ENCODE measurements around the gene TUBB4B.
A peak's percentile ranks its signal among the peaks of the same experiment; 100 is the strongest.

Gene TUBB4B

GRCh38 chr9:137279741-137280473, 38.8 kb downstream of the TUBB4B start:
- H3K4me2 ChIP-seq (ENCODE audit: low read length): no peak overlapping the region
- no peak overlapping the region for H2BK5ac ChIP-seq (ENCODE audit: low read length)
- no peak overlapping the region for H4K5ac ChIP-seq (ENCODE audit: low read length)
- WGBS (ENCODE audit: extremely low coverage, insufficient coverage, low lambda C conversion rate): no CpG with 5 or more reads among the region's 41 CpGs
- H3K56ac ChIP-seq (ENCODE audit: low read length): no peak overlapping the region
- no peaks in the 10 kb centered on the region for H3K79me2 ChIP-seq (ENCODE audit: control insufficient read depth, insufficient read depth, low read length)
- no peak overlapping the region for H3K4me3 ChIP-seq (ENCODE audit: low read length)
- no peak overlapping the region for H3K18ac ChIP-seq (ENCODE audit: low read length)
- H3K79me1 ChIP-seq (ENCODE audit: low read length): no peaks in the 10 kb centered on the region
- no peak for DNase-seq
- H3K9ac ChIP-seq (ENCODE audit: low read length): no peak overlapping the region
- no peaks in the 10 kb centered on the region for H3K36me3 ChIP-seq (ENCODE audit: control insufficient read depth, insufficient read depth, low read length)
- H2BK15ac ChIP-seq (replicated peaks; ENCODE audit: low read depth): no peak overlapping the region
- H2AK5ac ChIP-seq (ENCODE audit: low read length): no peak overlapping the region
- H3K4me1 ChIP-seq (ENCODE audit: control insufficient read depth, low read depth, low read length): peaks cover 7% of the 10 kb centered on the region
- H3K4ac ChIP-seq (ENCODE audit: low read depth, low read length): no peak overlapping the region
- no peak overlapping the region for H3K27ac ChIP-seq (ENCODE audit: low read depth, low read length)
- no peak overlapping the region for H4K8ac ChIP-seq (ENCODE audit: low read depth, low read length)
- no peak overlapping the region for H2BK120ac ChIP-seq (ENCODE audit: low read depth, low read length)
- no peaks in the 10 kb centered on the region for H3K27me3 ChIP-seq (ENCODE audit: insufficient read depth, low read length, poor library complexity)
- H3K23ac ChIP-seq (ENCODE audit: low read length): no peak overlapping the region

- DNase-seq: peak; percentile 62
- Histone ChIP-seq H3K9ac (ENCODE audit: low read length) (peak overlapping the region; percentile 77), H2BK15ac (replicated peaks; ENCODE audit: low read depth) (no peak overlapping the region), H3K23ac (ENCODE audit: low read length) (peak overlapping the region; percentile 24), H3K79me1 (ENCODE audit: low read length) (no peaks in the 10 kb centered on the region), H3K56ac (ENCODE audit: low read length) (peak overlapping the region; percentile 86), H4K8ac (ENCODE audit: low read depth, low read length) (no peak overlapping the region), H3K27ac (ENCODE audit: low read depth, low read length) (peak overlapping the region; percentile 33), H2BK120ac (ENCODE audit: low read depth, low read length) (no peak overlapping the region), H3K4me3 (ENCODE audit: low read length) (peak overlapping the region; percentile 52), H4K5ac (ENCODE audit: low read length) (no peak overlapping the region), H3K4me2 (ENCODE audit: low read length) (peak overlapping the region; percentile 90), H3K18ac (ENCODE audit: low read length) (peak overlapping the region; percentile 68), H3K4me1 (ENCODE audit: control insufficient read depth, low read depth, low read length) (peaks cover 7% of the 10 kb centered on the region), H2AK5ac (ENCODE audit: low read length) (no peak overlapping the region), H3K36me3 (ENCODE audit: control insufficient read depth, insufficient read depth, low read length) (no peaks in the 10 kb centered on the region), H3K27me3 (ENCODE audit: insufficient read depth, low read length, poor library complexity) (no peaks in the 10 kb centered on the region), H2BK5ac (ENCODE audit: low read length) (no peak overlapping the region), H3K4ac (ENCODE audit: low read depth, low read length) (peak overlapping the region; percentile 59), H3K79me2 (ENCODE audit: control insufficient read depth, insufficient read depth, low read length) (no peaks in the 10 kb centered on the region)
- whole genome bisulfite sequencing (ENCODE audit: extremely low coverage, insufficient coverage, low lambda C conversion rate): no CpG with 5 or more reads among the region's 85 CpGs
Observed at GRCh38 chr9:137280474-137281344, 39.6 kb downstream of the TUBB4B start.

GRCh38 chr9:137281345-137282116, 40.4 kb downstream of the TUBB4B start:
- Histone ChIP-seq H3K4me2 (ENCODE audit: low read length) (peak overlapping the region; percentile 90), H3K27ac (ENCODE audit: low read depth, low read length) (peak overlapping the region; percentile 33), H3K79me2 (ENCODE audit: control insufficient read depth, insufficient read depth, low read length) (no peaks in the 10 kb centered on the region), H3K36me3 (ENCODE audit: control insufficient read depth, insufficient read depth, low read length) (no peaks in the 10 kb centered on the region), H3K4me1 (ENCODE audit: control insufficient read depth, low read depth, low read length) (peaks cover 5% of the 10 kb centered on the region), H3K18ac (ENCODE audit: low read length) (peak overlapping the region; percentile 68), H3K23ac (ENCODE audit: low read length) (peak overlapping the region; percentile 6), H3K27me3 (ENCODE audit: insufficient read depth, low read length, poor library complexity) (no peaks in the 10 kb centered on the region), H2BK15ac (replicated peaks; ENCODE audit: low read depth) (no peak overlapping the region), H3K4me3 (ENCODE audit: low read length) (peak overlapping the region; percentile 52), H3K4ac (ENCODE audit: low read depth, low read length) (peak overlapping the region; percentile 59), H4K8ac (ENCODE audit: low read depth, low read length) (no peak overlapping the region), H4K5ac (ENCODE audit: low read length) (no peak overlapping the region), H2AK5ac (ENCODE audit: low read length) (no peak overlapping the region), H3K56ac (ENCODE audit: low read length) (peak overlapping the region; percentile 86), H2BK120ac (ENCODE audit: low read depth, low read length) (no peak overlapping the region), H3K79me1 (ENCODE audit: low read length) (no peaks in the 10 kb centered on the region), H2BK5ac (ENCODE audit: low read length) (no peak overlapping the region), H3K9ac (ENCODE audit: low read length) (peak overlapping the region; percentile 77)
- DNase-seq: peak; percentile 79
- no CpG with 5 or more reads among the region's 39 CpGs for WGBS (ENCODE audit: extremely low coverage, insufficient coverage, low lambda C conversion rate)

GRCh38 chr9:137286975-137287383, 45.9 kb downstream of the TUBB4B start:
- no peak overlapping the region for H3K4me3 ChIP-seq (ENCODE audit: low read length)
- H3K27ac ChIP-seq (ENCODE audit: low read depth, low read length): no peak overlapping the region
- no peak overlapping the region for H4K8ac ChIP-seq (ENCODE audit: low read depth, low read length)
- H4K5ac ChIP-seq (ENCODE audit: low read length): no peak overlapping the region
- no peak overlapping the region for H3K23ac ChIP-seq (ENCODE audit: low read length)
- H3K18ac ChIP-seq (ENCODE audit: low read length): no peak overlapping the region
- H2BK120ac ChIP-seq (ENCODE audit: low read depth, low read length): no peak overlapping the region
- H2BK15ac ChIP-seq (replicated peaks; ENCODE audit: low read depth): no peak overlapping the region
- no peaks in the 10 kb centered on the region for H3K79me2 ChIP-seq (ENCODE audit: control insufficient read depth, insufficient read depth, low read length)
- no CpG with 5 or more reads among the region's 14 CpGs for WGBS (ENCODE audit: extremely low coverage, insufficient coverage, low lambda C conversion rate)
- H3K79me1 ChIP-seq (ENCODE audit: low read length): no peaks in the 10 kb centered on the region
- H3K4me2 ChIP-seq (ENCODE audit: low read length): no peak overlapping the region
- H3K4ac ChIP-seq (ENCODE audit: low read depth, low read length): no peak overlapping the region
- no peak overlapping the region for H3K56ac ChIP-seq (ENCODE audit: low read length)
- H2BK5ac ChIP-seq (ENCODE audit: low read length): no peak overlapping the region
- H3K4me1 ChIP-seq (ENCODE audit: control insufficient read depth, low read depth, low read length): no peaks in the 10 kb centered on the region
- no peak overlapping the region for H3K9ac ChIP-seq (ENCODE audit: low read length)
- no peaks in the 10 kb centered on the region for H3K36me3 ChIP-seq (ENCODE audit: control insufficient read depth, insufficient read depth, low read length)
- no peak overlapping the region for H2AK5ac ChIP-seq (ENCODE audit: low read length)
- peak; percentile 83 for DNase-seq
- no peaks in the 10 kb centered on the region for H3K27me3 ChIP-seq (ENCODE audit: insufficient read depth, low read length, poor library complexity)

GRCh38 chr9:137293094-137293481, 52.0 kb downstream of the TUBB4B start:
- no peak for DNase-seq
- Histone ChIP-seq H3K36me3 (ENCODE audit: control insufficient read depth, insufficient read depth, low read length) (no peaks in the 10 kb centered on the region), H3K56ac (ENCODE audit: low read length) (no peak overlapping the region), H3K27ac (ENCODE audit: low read depth, low read length) (no peak overlapping the region), H3K9ac (ENCODE audit: low read length) (no peak overlapping the region), H2BK5ac (ENCODE audit: low read length) (no peak overlapping the region), H3K4me3 (ENCODE audit: low read length) (no peak overlapping the region), H3K23ac (ENCODE audit: low read length) (no peak overlapping the region), H3K27me3 (ENCODE audit: insufficient read depth, low read length, poor library complexity) (peaks cover 6% of the 10 kb centered on the region), H4K8ac (ENCODE audit: low read depth, low read length) (no peak overlapping the region), H3K4ac (ENCODE audit: low read depth, low read length) (no peak overlapping the region), H2AK5ac (ENCODE audit: low read length) (no peak overlapping the region), H3K79me2 (ENCODE audit: control insufficient read depth, insufficient read depth, low read length) (no peaks in the 10 kb centered on the region), H3K4me1 (ENCODE audit: control insufficient read depth, low read depth, low read length) (no peaks in the 10 kb centered on the region), H2BK120ac (ENCODE audit: low read depth, low read length) (no peak overlapping the region), H4K5ac (ENCODE audit: low read length) (no peak overlapping the region), H3K18ac (ENCODE audit: low read length) (no peak overlapping the region), H3K4me2 (ENCODE audit: low read length) (no peak overlapping the region), H2BK15ac (replicated peaks; ENCODE audit: low read depth) (no peak overlapping the region), H3K79me1 (ENCODE audit: low read length) (no peaks in the 10 kb centered on the region)
- no CpG with 5 or more reads among the region's 15 CpGs for WGBS (ENCODE audit: extremely low coverage, insufficient coverage, low lambda C conversion rate)

Measured in mesendoderm (in vitro differentiated cells).